AG04450 (cell line): ENCODE measurements around the gene TMEM225B. TPM values are rescaled to one million over a fixed set of nuclear protein-coding genes. Genes with fewer than 3 reads are reported as not detected.

ENCODE experiments used
- CTCF ChIA-PET: fragments of 300-600, 350-600 bp; formaldehyde crosslinking; extraction: SDS; loops from one replicate; lab custom pipeline; 2022; ENCODE audit warnings: antibody characterized with exemption, inconsistent platforms; lab: Charles Lee
- POLR2A ChIA-PET: fragments of 350-600 bp; formaldehyde crosslinking; extraction: SDS; loops from one replicate; lab custom pipeline; 2021; ENCODE audit warnings: antibody characterized with exemption, inconsistent platforms; lab: Yijun Ruan, JAX
- DNase-seq: peaks from one replicate; pipeline ENCODE4 v3.0.0-alpha.2; 2011; ENCODE audit warnings: low read depth, low spot score
- H3K27ac ChIP-seq: one replicate; pipeline ENCODE4 v1.5.1; 2012; ENCODE audit warnings: low read depth, low read length, control low read depth
- H3K27me3 ChIP-seq: one replicate; pipeline ENCODE4 v1.6.0; 2012; ENCODE audit warnings: low read length; ENCODE audit not compliant: control insufficient read depth, insufficient read depth
- H3K4me3 ChIP-seq: 2 replicates; pipeline ENCODE4 v1.5.1; 2011; ENCODE audit warnings: mild to moderate bottlenecking, low read depth, low read length, control low read depth
- H3K9me3 ChIP-seq: 2 replicates; pipeline ENCODE4 v1.5.1; 2012; ENCODE audit warnings: low read length; ENCODE audit not compliant: control insufficient read depth, insufficient read depth
- CTCF ChIP-seq: IDR thresholded peaks from 2 replicates; pipeline ENCODE4 v1.5.1; 2011; ENCODE audit warnings: low read depth, low read length, control low read depth, inconsistent platforms
- polyA plus RNA-seq: library from polyadenylated mRNA; depleted of rRNA; stranded (reverse); fragments of >200 nt; gene quantifications from 2 replicates; pipeline ENCODE4 v1.2.3, GENCODE V29; 2011

Gene TMEM225B
- polyA plus RNA-seq, 1 experiment = 0.72 TPM

- H3K27ac ChIP-seq = no peak overlapping the region
- no peak for TF ChIP-seq CTCF
- no peaks in the 10 kb centered on the region for H3K9me3 ChIP-seq
- ChIA-PET POLR2A (no interaction called here), CTCF (no interaction called here)
- H3K27me3 ChIP-seq = no peaks in the 10 kb centered on the region
- H3K4me3 ChIP-seq = no peak overlapping the region
- DNase-seq = no peak
Measured at GRCh38 chr7:99625321-99625720, 27.3 kb downstream of the TMEM225B start.

GRCh38 chr7:99625961-99626360 lies 27.9 kb downstream of the TMEM225B start:
- DNase-seq = no peak
- no peak overlapping the region for H3K27ac ChIP-seq
- CTCF ChIA-PET = no interaction called here
- TF ChIP-seq CTCF = no peak
- H3K9me3 ChIP-seq = no peaks in the 10 kb centered on the region
- POLR2A ChIA-PET = no interaction called here
- no peak overlapping the region for H3K4me3 ChIP-seq
- H3K27me3 ChIP-seq = no peaks in the 10 kb centered on the region

- TF ChIP-seq CTCF = no peak
- Histone ChIP-seq H3K27ac (no peak overlapping the region), H3K9me3 (no peaks in the 10 kb centered on the region), H3K4me3 (no peak overlapping the region), H3K27me3 (no peaks in the 10 kb centered on the region)
- DNase-seq = no peak
- ChIA-PET POLR2A (no interaction called here), CTCF (no interaction called here)
Measured at GRCh38 chr7:99626661-99627060, 28.6 kb downstream of the TMEM225B start.

- ChIA-PET POLR2A (no interaction called here), CTCF (no interaction called here)
- H3K4me3 ChIP-seq = no peak overlapping the region
- no peak for DNase-seq
- no peak for TF ChIP-seq CTCF
- no peaks in the 10 kb centered on the region for H3K9me3 ChIP-seq
- no peaks in the 10 kb centered on the region for H3K27me3 ChIP-seq
- no peak overlapping the region for H3K27ac ChIP-seq
Measured at GRCh38 chr7:99627513-99627912, 29.4 kb downstream of the TMEM225B start.

- no peak overlapping the region for H3K4me3 ChIP-seq
- no peak for TF ChIP-seq CTCF
- H3K27ac ChIP-seq = no peak overlapping the region
- no peaks in the 10 kb centered on the region for H3K27me3 ChIP-seq
- POLR2A ChIA-PET = interaction anchor here (1.6 kb wide), 1 partner anchor 12 kb away, joined by 5 read pairs; the partner anchor contains the start of gene ZSCAN25
- CTCF ChIA-PET = no interaction called here
- H3K9me3 ChIP-seq = no peaks in the 10 kb centered on the region
- no peak for DNase-seq
Measured at GRCh38 chr7:99628471-99629465, 30.7 kb downstream of the TMEM225B start.
